IPS-18a (cell line): ENCODE data around the gene PER1.

ENCODE experiments used
- H3K27ac ChIP-seq: one replicate; pipeline ENCODE4 v1.5.1; 2013; ENCODE audit warnings: low read length
- H3K27me3 ChIP-seq: one replicate; pipeline ENCODE4 v1.6.1; 2013; ENCODE audit warnings: mild to moderate bottlenecking, low read length; ENCODE audit not compliant: control insufficient read depth, insufficient read depth
- H3K36me3 ChIP-seq: one replicate; pipeline ENCODE4 v1.6.1; 2013; ENCODE audit warnings: low read depth, low read length; ENCODE audit not compliant: control insufficient read depth
- H3K4me1 ChIP-seq: one replicate; pipeline ENCODE4 v1.6.1; 2013; ENCODE audit warnings: low read depth, low read length; ENCODE audit not compliant: control insufficient read depth
- H3K4me3 ChIP-seq: one replicate; pipeline ENCODE4 v1.5.1; 2013; ENCODE audit warnings: low read length
- H3K9ac ChIP-seq: one replicate; pipeline ENCODE4 v1.6.1; 2013; ENCODE audit warnings: mild to moderate bottlenecking, low read length, moderate library complexity
- H3K9me3 ChIP-seq: one replicate; pipeline ENCODE4 v1.6.1; 2013; ENCODE audit warnings: low read depth, low read length; ENCODE audit not compliant: control insufficient read depth

PER1 gene

GRCh38 chr17:8142158-8142886 is 9.9 kb downstream of the PER1 start:
- Histone ChIP-seq H3K36me3 (peaks cover 43% of the 10 kb centered on the region), H3K4me3 (no peak overlapping the region), H3K9me3 (no peaks in the 10 kb centered on the region), H3K27ac (no peak overlapping the region), H3K9ac (no peak overlapping the region), H3K27me3 (peaks cover 8% of the 10 kb centered on the region), H3K4me1 (no peaks in the 10 kb centered on the region)

- Histone ChIP-seq H3K36me3 (peaks cover 37% of the 10 kb centered on the region), H3K9me3 (no peaks in the 10 kb centered on the region), H3K4me3 (no peak overlapping the region), H3K27ac (no peak overlapping the region), H3K9ac (no peak overlapping the region), H3K4me1 (no peaks in the 10 kb centered on the region), H3K27me3 (peaks cover 14% of the 10 kb centered on the region)
Measured at GRCh38 chr17:8141741-8142140, 10.5 kb downstream of the PER1 start.

- H3K36me3 ChIP-seq, result peaks cover 30% of the 10 kb centered on the region
- H3K9me3 ChIP-seq, result no peaks in the 10 kb centered on the region
- H3K4me3 ChIP-seq, result no peak overlapping the region
- H3K27ac ChIP-seq, result no peak overlapping the region
- no peaks in the 10 kb centered on the region for H3K4me1 ChIP-seq
- no peak overlapping the region for H3K9ac ChIP-seq
- H3K27me3 ChIP-seq, result peaks cover 14% of the 10 kb centered on the region
Measured at GRCh38 chr17:8141045-8141444, 11.2 kb downstream of the PER1 start.

- H3K4me3 ChIP-seq, result no peak overlapping the region
- H3K9me3 ChIP-seq, result no peaks in the 10 kb centered on the region
- H3K27me3 ChIP-seq, result peaks cover 14% of the 10 kb centered on the region
- H3K36me3 ChIP-seq, result peaks cover 24% of the 10 kb centered on the region
- H3K27ac ChIP-seq, result no peak overlapping the region
- H3K4me1 ChIP-seq, result no peaks in the 10 kb centered on the region
- no peak overlapping the region for H3K9ac ChIP-seq
Measured at GRCh38 chr17:8140065-8141029, 11.9 kb downstream of the PER1 start.

GRCh38 chr17:8138672-8139371 is 13.4 kb downstream of the PER1 start:
- peaks cover 14% of the 10 kb centered on the region for H3K27me3 ChIP-seq
- H3K27ac ChIP-seq, result peak overlapping the region; percentile 69
- H3K4me3 ChIP-seq, result peak overlapping the region; percentile 96

GRCh38 chr17:8138374-8138671 is 13.9 kb downstream of the PER1 start:
- H3K4me3 ChIP-seq, result peak overlapping the region; percentile 96
- peaks cover 16% of the 10 kb centered on the region for H3K36me3 ChIP-seq
- H3K9me3 ChIP-seq, result no peaks in the 10 kb centered on the region
- peaks cover 14% of the 10 kb centered on the region for H3K27me3 ChIP-seq
- H3K4me1 ChIP-seq, result no peaks in the 10 kb centered on the region
- peak overlapping the region; percentile 64 for H3K9ac ChIP-seq
- no peak overlapping the region for H3K27ac ChIP-seq

More at GRCh38 chr17:8138672-8139371, 13.4 kb downstream of the PER1 start:
- Histone ChIP-seq H3K36me3 (peaks cover 16% of the 10 kb centered on the region), H3K4me1 (no peaks in the 10 kb centered on the region), H3K9me3 (no peaks in the 10 kb centered on the region), H3K9ac (peak overlapping the region; percentile 80)

GRCh38 chr17:8137645-8138373 is 14.4 kb downstream of the PER1 start:
- Histone ChIP-seq H3K4me1 (no peaks in the 10 kb centered on the region), H3K4me3 (peak overlapping the region; percentile 96), H3K27ac (no peak overlapping the region)

GRCh38 chr17:8133941-8134340 is 18.3 kb downstream of the PER1 start:
- no peak overlapping the region for H3K27ac ChIP-seq
- no peaks in the 10 kb centered on the region for H3K9me3 ChIP-seq
- H3K36me3 ChIP-seq, result no peaks in the 10 kb centered on the region
- no peaks in the 10 kb centered on the region for H3K4me1 ChIP-seq
- no peak overlapping the region for H3K4me3 ChIP-seq
- H3K27me3 ChIP-seq, result peaks cover 26% of the 10 kb centered on the region
- no peak overlapping the region for H3K9ac ChIP-seq

More at GRCh38 chr17:8137645-8138373, 14.4 kb downstream of the PER1 start:
- H3K36me3 ChIP-seq, result peaks cover 16% of the 10 kb centered on the region
- H3K27me3 ChIP-seq, result peaks cover 14% of the 10 kb centered on the region
- H3K9me3 ChIP-seq, result no peaks in the 10 kb centered on the region
- H3K9ac ChIP-seq, result peak overlapping the region; percentile 64

- no peaks in the 10 kb centered on the region for H3K36me3 ChIP-seq
- H3K4me3 ChIP-seq, result no peak overlapping the region
- H3K27ac ChIP-seq, result no peak overlapping the region
- H3K27me3 ChIP-seq, result peaks cover 32% of the 10 kb centered on the region
- no peaks in the 10 kb centered on the region for H3K9me3 ChIP-seq
- no peak overlapping the region for H3K9ac ChIP-seq
- no peaks in the 10 kb centered on the region for H3K4me1 ChIP-seq
Measured at GRCh38 chr17:8133399-8133798, 18.8 kb downstream of the PER1 start.

GRCh38 chr17:8131844-8132441 is 20.3 kb downstream of the PER1 start:
- H3K9me3 ChIP-seq, result no peaks in the 10 kb centered on the region
- H3K36me3 ChIP-seq, result no peaks in the 10 kb centered on the region
- no peak overlapping the region for H3K4me3 ChIP-seq
- no peaks in the 10 kb centered on the region for H3K4me1 ChIP-seq
- no peak overlapping the region for H3K27ac ChIP-seq
- H3K27me3 ChIP-seq, result peaks cover 34% of the 10 kb centered on the region
- H3K9ac ChIP-seq, result no peak overlapping the region
